Measurements from ENCODE around the gene TCF12.

DNA sequence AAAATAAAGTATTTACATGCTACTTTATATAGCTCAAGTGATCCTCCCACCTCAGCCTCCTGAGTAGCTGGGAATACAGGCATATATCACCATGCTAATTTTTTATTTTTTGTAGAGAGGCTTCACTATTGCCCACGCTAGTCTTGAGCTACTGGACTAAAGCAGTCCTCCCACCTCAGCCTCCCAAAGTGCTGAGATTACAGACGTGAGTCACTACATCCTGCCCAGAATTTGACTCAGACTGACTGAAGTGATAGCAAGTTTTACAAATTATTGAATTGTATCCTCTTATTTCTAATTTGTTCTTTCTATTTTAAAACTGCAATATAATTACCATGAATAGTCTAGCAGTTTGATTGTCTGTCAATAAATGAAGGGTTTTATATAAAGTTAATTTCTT is 247.5 kb downstream of the TCF12 start:
- TF ChIP-seq POLR2AphosphoS5 (IDR thresholded peaks at IDR 0.05; ENCODE audit: low read depth) (no peak), GABPA (IDR thresholded peaks at IDR 0.05; ENCODE audit: low read depth) (no peak)
- TF ChIP-seq, protein P1, sequence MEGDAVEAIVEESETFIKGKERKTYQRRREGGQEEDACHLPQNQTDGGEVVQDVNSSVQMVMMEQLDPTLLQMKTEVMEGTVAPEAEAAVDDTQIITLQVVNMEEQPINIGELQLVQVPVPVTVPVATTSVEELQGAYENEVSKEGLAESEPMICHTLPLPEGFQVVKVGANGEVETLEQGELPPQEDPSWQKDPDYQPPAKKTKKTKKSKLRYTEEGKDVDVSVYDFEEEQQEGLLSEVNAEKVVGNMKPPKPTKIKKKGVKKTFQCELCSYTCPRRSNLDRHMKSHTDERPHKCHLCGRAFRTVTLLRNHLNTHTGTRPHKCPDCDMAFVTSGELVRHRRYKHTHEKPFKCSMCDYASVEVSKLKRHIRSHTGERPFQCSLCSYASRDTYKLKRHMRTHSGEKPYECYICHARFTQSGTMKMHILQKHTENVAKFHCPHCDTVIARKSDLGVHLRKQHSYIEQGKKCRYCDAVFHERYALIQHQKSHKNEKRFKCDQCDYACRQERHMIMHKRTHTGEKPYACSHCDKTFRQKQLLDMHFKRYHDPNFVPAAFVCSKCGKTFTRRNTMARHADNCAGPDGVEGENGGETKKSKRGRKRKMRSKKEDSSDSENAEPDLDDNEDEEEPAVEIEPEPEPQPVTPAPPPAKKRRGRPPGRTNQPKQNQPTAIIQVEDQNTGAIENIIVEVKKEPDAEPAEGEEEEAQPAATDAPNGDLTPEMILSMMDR (IDR thresholded peaks at IDR 0.05; ENCODE audit: insufficient read depth, low read length): no peak

All from HL-60 (cell line).